Panc1 (cell line): ENCODE results near the gene DSCAML1.

Experiments
- POLR2AphosphoS5 ChIP-seq: IDR thresholded peaks from 2 replicates; pipeline ENCODE4 v1.6.1; 2012; ENCODE audit warnings: mild to moderate bottlenecking, low read depth, low read length, moderate library complexity
- SIN3A ChIP-seq: IDR thresholded peaks from 2 replicates; pipeline ENCODE4 v1.6.1; 2012; ENCODE audit warnings: low read depth, mild to moderate bottlenecking, low read length, moderate library complexity, borderline replicate concordance; ENCODE audit not compliant: insufficient read depth
- TCF7L2 ChIP-seq: IDR thresholded peaks from 2 replicates; pipeline ENCODE4 v1.6.1; 2011; ENCODE audit warnings: mild to moderate bottlenecking, low read depth, low read length, inconsistent platforms
- TF ChIP-seq, protein P1 (sequence below): fragments of 450-650 bp; IDR thresholded peaks from 2 replicates; pipeline ENCODE4 v1.5.1; 2017; ENCODE audit warnings: mild to moderate bottlenecking

DNA sequence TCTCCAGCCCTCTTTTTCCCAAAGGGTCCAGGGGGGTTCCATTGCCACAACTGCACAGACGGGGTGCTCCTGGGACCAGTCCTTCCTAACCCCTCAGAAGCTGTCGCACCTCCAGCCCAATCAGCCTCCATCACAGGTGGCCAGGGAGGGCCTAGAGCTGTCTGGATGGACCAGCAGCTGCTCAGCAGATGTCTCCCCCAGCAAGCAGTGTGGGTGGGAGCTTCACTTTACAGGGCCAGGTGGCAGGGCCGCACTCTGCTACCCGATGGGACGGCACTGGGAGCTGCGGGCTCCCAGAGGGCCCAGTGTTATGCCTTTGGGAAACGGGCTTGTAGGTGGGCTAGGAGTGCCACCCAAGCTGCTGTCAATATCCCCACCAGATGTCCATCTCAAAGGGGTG lies 120.5 kb downstream of the DSCAML1 start:
- TF ChIP-seq, protein P1, sequence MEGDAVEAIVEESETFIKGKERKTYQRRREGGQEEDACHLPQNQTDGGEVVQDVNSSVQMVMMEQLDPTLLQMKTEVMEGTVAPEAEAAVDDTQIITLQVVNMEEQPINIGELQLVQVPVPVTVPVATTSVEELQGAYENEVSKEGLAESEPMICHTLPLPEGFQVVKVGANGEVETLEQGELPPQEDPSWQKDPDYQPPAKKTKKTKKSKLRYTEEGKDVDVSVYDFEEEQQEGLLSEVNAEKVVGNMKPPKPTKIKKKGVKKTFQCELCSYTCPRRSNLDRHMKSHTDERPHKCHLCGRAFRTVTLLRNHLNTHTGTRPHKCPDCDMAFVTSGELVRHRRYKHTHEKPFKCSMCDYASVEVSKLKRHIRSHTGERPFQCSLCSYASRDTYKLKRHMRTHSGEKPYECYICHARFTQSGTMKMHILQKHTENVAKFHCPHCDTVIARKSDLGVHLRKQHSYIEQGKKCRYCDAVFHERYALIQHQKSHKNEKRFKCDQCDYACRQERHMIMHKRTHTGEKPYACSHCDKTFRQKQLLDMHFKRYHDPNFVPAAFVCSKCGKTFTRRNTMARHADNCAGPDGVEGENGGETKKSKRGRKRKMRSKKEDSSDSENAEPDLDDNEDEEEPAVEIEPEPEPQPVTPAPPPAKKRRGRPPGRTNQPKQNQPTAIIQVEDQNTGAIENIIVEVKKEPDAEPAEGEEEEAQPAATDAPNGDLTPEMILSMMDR = no peak
- TF ChIP-seq POLR2AphosphoS5 (no peak), TCF7L2 (no peak), SIN3A (no peak)
